Measurements from ENCODE around the gene SORCS1. TPM values are rescaled to one million over a fixed set of nuclear protein-coding genes. Genes with fewer than 3 reads are reported as not detected.

The SORCS1 gene
- total and polyA plus RNA-seq, 2 of the 8 experiments (the other 6 are each of a cell fraction or from before 2014, with no cell fraction given): 4.1 to 4.6 TPM

DNA sequence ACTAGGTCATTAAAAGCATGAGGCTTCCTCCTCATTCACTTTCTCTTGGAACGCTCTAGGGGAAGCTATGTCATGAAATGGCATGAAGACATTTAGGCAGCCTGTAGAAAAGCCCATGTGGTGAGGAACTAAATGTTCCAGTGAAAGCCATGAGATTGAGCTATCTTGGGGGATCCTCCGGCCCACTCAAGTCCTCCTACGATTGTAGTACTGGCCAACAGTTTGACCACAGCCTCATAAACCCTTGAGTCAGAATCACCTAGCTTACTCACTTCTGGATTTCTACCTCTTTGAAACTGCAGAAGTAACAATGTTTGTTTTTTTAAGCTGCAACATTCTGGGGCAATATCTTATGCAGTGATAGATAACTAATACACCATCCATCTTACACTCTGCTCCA lies 605.1 kb downstream of the SORCS1 start:
- Histone ChIP-seq H4K91ac (replicated peaks; ENCODE audit: insufficient read length, low read length) (no peak overlapping the region), H3K4me3 (ENCODE audit: extremely low read depth in 1 of 4, insufficient read depth in 2 of 4, low read depth in 3 of 4, low read length in 4 of 4) (no peak overlapping the region), H3K23me2 (ENCODE audit: low read depth, low read length) (no peaks in the 10 kb centered on the region), H3K4me2 (ENCODE audit: insufficient read depth in 1 of 2, low read depth in 2 of 2, low read length in 2 of 2) (no peak overlapping the region), H3K4me1 (replicated peaks in 1 of 4; ENCODE audit: control insufficient read depth in 3 of 4, insufficient read depth in 4 of 4, low read length in 3 of 4) (peaks cover 0 to 2% (median 0%) of the 10 kb centered on the region in 4 experiments; a peak in 1 of 7 replicates), H3K9ac (replicated peaks in 1 of 4; ENCODE audit: extremely low read depth in 1 of 4, low read depth in 3 of 4, low read length in 3 of 4) (no peak overlapping the region), H2BK20ac (ENCODE audit: low read length) (no peak overlapping the region), H2AK5ac (ENCODE audit: low read depth, low read length) (no peak overlapping the region), H3K27ac (ENCODE audit: low read depth, low read length) (no peak overlapping the region), H3K23ac (ENCODE audit: insufficient read length) (no peak overlapping the region), H2BK120ac (replicated peaks; ENCODE audit: low read depth, low read length) (no peak overlapping the region), H3K79me1 (ENCODE audit: low read depth, low read length) (no peaks in the 10 kb centered on the region), H3K4ac (replicated peaks; ENCODE audit: insufficient read length, low read depth, low read length) (no peak overlapping the region), H2BK12ac (ENCODE audit: low read depth, low read length) (no peak overlapping the region), H3K56ac (replicated peaks; ENCODE audit: insufficient read length, low read depth, low read length) (no peak overlapping the region), H3K9me3 (ENCODE audit: insufficient read depth in 2 of 2, low read depth in 1 of 2, low read length in 1 of 2) (no peaks in the 10 kb centered on the region), H2BK5ac (ENCODE audit: low read depth, low read length) (no peak overlapping the region), H3K18ac (ENCODE audit: extremely low read depth, low read length) (no peak overlapping the region), H2BK15ac (ENCODE audit: low read length) (no peak overlapping the region), H3K36me3 (ENCODE audit: control insufficient read depth in 2 of 4, insufficient read depth in 4 of 4, low read length in 3 of 4) (no peaks in the 10 kb centered on the region), H4K20me1 (replicated peaks in 1 of 2; ENCODE audit: control insufficient read depth in 1 of 2, insufficient read depth in 2 of 2, low read length in 2 of 2) (no peaks in the 10 kb centered on the region), H3K27me3 (replicated peaks in 1 of 4; ENCODE audit: control insufficient read depth in 3 of 4, extremely low read depth in 1 of 4, insufficient read depth in 3 of 4, low read length in 3 of 4) (no peaks in the 10 kb centered on the region), H4K8ac (ENCODE audit: extremely low read depth, insufficient read depth, low read length) (no peak overlapping the region), H2AFZ (ENCODE audit: low read length) (no peak overlapping the region), H3K79me2 (ENCODE audit: control insufficient read depth in 1 of 2, insufficient read depth in 2 of 2, low read length in 2 of 2) (no peaks in the 10 kb centered on the region), H4K5ac (ENCODE audit: insufficient read length, low read depth, low read length) (no peak overlapping the region), H3K14ac (ENCODE audit: insufficient read length) (no peak overlapping the region)
- ChIA-PET CTCF (ENCODE audit: partially characterized antibody) (interaction anchor here (0.9 to 6.1 kb wide), 4 partner anchors 8 to 50 kb away, joined by 3 to 38 read pairs (median 4); no protein-coding TSS in a partner anchor), POLR2A (ENCODE audit: partially characterized antibody) (interaction anchor here (1.5 kb wide), 1 partner anchor 12 kb away, joined by 3 read pairs; no protein-coding TSS in a partner anchor)
- 90% methylated on average over 3 of the region's 3 CpGs; no CpG with 5 or more reads in 1 of the 2 experiments for WGBS, 2 experiments (ENCODE audit: extremely low coverage in 1 of 2, insufficient coverage in 1 of 2, insufficient read length in 1 of 2, insufficient replicate concordance in 2 of 2, low coverage in 1 of 2, low lambda C conversion rate in 2 of 2, missing lambda C conversion rate in 1 of 2)
- FAIRE-seq (no peak), DNase-seq (ENCODE audit: low read depth in 1 of 2, low spot score in 2 of 2) (no peak)
- TF ChIP-seq, protein P1, sequence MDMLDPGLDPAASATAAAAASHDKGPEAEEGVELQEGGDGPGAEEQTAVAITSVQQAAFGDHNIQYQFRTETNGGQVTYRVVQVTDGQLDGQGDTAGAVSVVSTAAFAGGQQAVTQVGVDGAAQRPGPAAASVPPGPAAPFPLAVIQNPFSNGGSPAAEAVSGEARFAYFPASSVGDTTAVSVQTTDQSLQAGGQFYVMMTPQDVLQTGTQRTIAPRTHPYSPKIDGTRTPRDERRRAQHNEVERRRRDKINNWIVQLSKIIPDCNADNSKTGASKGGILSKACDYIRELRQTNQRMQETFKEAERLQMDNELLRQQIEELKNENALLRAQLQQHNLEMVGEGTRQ (IDR thresholded peaks at IDR 0.05; ENCODE audit: low read length): no peak
- TF ChIP-seq SRF (IDR thresholded peaks at IDR 0.05; ENCODE audit: low read depth, low read length): no peak
